ENCODE measurements around the gene LY6G5C.
"Not testable (repeated sequence)": the region's sequence is repeated elsewhere in the genome, so short reads cannot be mapped to it uniquely, and the experiment has no call there.

LY6G5C gene

GRCh38 chr6:31711233-31711632, 30.4 kb upstream of the LY6G5C start:
- ChIA-PET POLR2A (interaction anchor here (0.9 to 5.2 kb wide), 4 partner anchors 8 to 104 kb away, joined by 3 to 43 read pairs (median 5); partner anchors contain the start of genes ABHD16A, DDAH2, HSPA1A and HSPA1L), CTCF (interaction anchor here (0.7 to 0.8 kb wide), 2 partner anchors 119 to 170 kb away, joined by 3 to 4 read pairs; no protein-coding TSS in a partner anchor)
- TF ChIP-seq CTBP1 (IDR thresholded peaks at IDR 0.05; ENCODE audit: borderline replicate concordance) (no peak), PKNOX1 (IDR thresholded peaks at IDR 0.05) (no peak), NFRKB (IDR thresholded peaks at IDR 0.05) (no peak), ZNF384 (IDR thresholded peaks at IDR 0.05) (no peak), SUZ12 (IDR thresholded peaks at IDR 0.05) (no peak), FOXK2 (IDR thresholded peaks at IDR 0.05) (no peak), FOXM1 (IDR thresholded peaks at IDR 0.05; ENCODE audit: borderline replicate concordance) (no peak), TARDBP (IDR thresholded peaks at IDR 0.05) (no peak), HDGF (IDR thresholded peaks at IDR 0.05; ENCODE audit: borderline replicate concordance) (no peak), SP1 (IDR thresholded peaks at IDR 0.05) (no peak), LEF1 (IDR thresholded peaks at IDR 0.05; ENCODE audit: borderline replicate concordance) (no peak), ELF4 (IDR thresholded peaks at IDR 0.05) (no peak)
- DNase-seq (ENCODE audit: extremely low spot score): no peak

DNA sequence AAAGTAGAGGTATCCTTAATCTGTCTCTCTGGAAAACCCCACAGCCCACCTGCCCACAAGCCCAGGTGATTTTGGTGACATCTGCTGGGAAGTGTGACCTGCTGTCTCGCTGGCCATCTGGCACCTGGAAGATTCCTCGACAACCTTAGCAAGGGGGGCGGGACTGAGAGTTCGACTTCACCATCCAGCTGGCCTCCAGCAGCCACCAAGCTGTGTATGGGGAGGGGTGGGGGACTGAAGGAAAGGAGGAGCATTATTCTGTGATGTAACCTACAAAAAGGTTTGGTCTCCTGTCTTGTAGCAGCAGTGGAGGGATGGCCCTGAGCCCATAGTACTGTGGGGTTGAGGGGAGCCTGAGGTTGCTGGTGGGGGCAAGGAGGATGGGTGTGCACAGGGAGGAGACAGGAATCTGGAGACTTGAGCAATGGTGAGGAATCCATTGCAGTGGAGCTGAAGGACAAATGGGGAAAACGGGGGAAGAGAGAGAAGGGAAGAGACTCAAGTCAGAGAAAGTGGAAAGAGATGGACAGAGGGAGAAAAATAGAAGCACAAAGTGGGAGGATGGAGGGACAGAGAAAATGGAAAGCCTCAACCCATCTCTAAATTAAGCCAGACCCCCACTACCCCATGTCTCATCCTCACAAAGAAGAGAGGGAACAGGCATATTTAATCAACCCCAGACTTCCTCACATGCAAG, 29.8 kb upstream of the LY6G5C start:
- ChIA-PET POLR2A (interaction anchor here (0.9 to 5.2 kb wide), 3 partner anchors 7 to 104 kb away, joined by 3 to 43 read pairs (median 4); partner anchors contain the start of genes ABHD16A, DDAH2, HSPA1A and HSPA1L), CTCF (interaction anchor here (0.7 kb wide), 1 partner anchor 169 kb away, joined by 4 read pairs; no protein-coding TSS in a partner anchor)
- TF ChIP-seq SP1 (IDR thresholded peaks at IDR 0.05) (no peak), ZNF384 (IDR thresholded peaks at IDR 0.05) (no peak), HDGF (IDR thresholded peaks at IDR 0.05; ENCODE audit: borderline replicate concordance) (no peak)
- DNase-seq (ENCODE audit: extremely low spot score): no peak

GRCh38 chr6:31709157-31709556, 28.3 kb upstream of the LY6G5C start:
- POLR2A ChIA-PET: not testable (repeated sequence)
- CTCF ChIA-PET: interaction anchor here (0.7 kb wide), 1 partner anchor 133 kb away, joined by 3 read pairs; no protein-coding TSS in a partner anchor

DNA sequence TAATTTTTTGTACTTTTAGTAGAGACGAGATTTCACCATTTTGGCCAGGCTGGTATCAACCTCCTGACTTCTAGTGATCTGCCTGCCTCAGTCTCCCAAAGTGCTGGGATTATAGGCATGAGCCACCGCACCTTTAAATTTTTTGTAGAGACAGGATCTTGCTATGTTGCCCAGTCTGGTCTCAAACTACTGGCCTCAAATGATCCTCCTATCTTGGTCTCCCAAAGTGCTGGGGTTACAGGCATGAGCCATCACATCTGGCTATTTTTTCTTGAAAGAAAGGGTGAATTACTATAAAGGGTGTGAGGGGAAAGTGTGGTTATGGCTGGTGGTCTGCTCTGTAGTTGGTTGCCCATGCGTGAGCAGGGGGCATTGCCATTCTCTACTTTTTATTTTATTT, 27.4 kb upstream of the LY6G5C start:
- TF ChIP-seq TARDBP (IDR thresholded peaks at IDR 0.05) (no peak), BHLHE40 (IDR thresholded peaks at IDR 0.05; ENCODE audit: borderline replicate concordance) (no peak), HDGF (IDR thresholded peaks at IDR 0.05; ENCODE audit: borderline replicate concordance) (no peak), PKNOX1 (IDR thresholded peaks at IDR 0.05) (no peak), L3MBTL2 (conservative IDR thresholded peaks at IDR 0.05) (no peak), ELF4 (IDR thresholded peaks at IDR 0.05) (no peak), SUZ12 (IDR thresholded peaks at IDR 0.05) (no peak), SP1 (IDR thresholded peaks at IDR 0.05) (no peak)

More at GRCh38 chr6:31709157-31709556, 28.3 kb upstream of the LY6G5C start:
- not testable (repeated sequence) for DNase-seq (ENCODE audit: extremely low spot score)

GRCh38 chr6:31707701-31708100, 26.8 kb upstream of the LY6G5C start:
- ChIA-PET POLR2A (no interaction called here), CTCF (no interaction called here)
- DNase-seq (ENCODE audit: extremely low spot score): no peak
- TF ChIP-seq ZNF384 (IDR thresholded peaks at IDR 0.05): no peak

More for the DNA sequence above, 27.4 kb upstream of the LY6G5C start:
- no peak for DNase-seq (ENCODE audit: extremely low spot score)
- POLR2A ChIA-PET: no interaction called here
- CTCF ChIA-PET: no interaction called here

GRCh38 chr6:31706599-31706998, 25.7 kb upstream of the LY6G5C start, which contains the start of gene LY6G6F:
Gene LY6G6F, plus strand, starts transcription at chr6:31706866. Its CDS starts 41 bp downstream, at chr6:31706907.
- CTCF ChIA-PET: no interaction called here
- no peak for DNase-seq (ENCODE audit: extremely low spot score)
- TF ChIP-seq ZNF384 (IDR thresholded peaks at IDR 0.05): no peak
- TF ChIP-seq HDGF (IDR thresholded peaks at IDR 0.05; ENCODE audit: borderline replicate concordance): no peak
- TF ChIP-seq SP1 (IDR thresholded peaks at IDR 0.05): no peak
- no peak for TF ChIP-seq L3MBTL2 (conservative IDR thresholded peaks at IDR 0.05)
- TF ChIP-seq ELF4 (IDR thresholded peaks at IDR 0.05): no peak
- no peak for TF ChIP-seq CTBP1 (IDR thresholded peaks at IDR 0.05; ENCODE audit: borderline replicate concordance)
- no peak for TF ChIP-seq FOXA1 (IDR thresholded peaks at IDR 0.05)
- TF ChIP-seq PKNOX1 (IDR thresholded peaks at IDR 0.05): no peak
- no peak for TF ChIP-seq FOXK2 (IDR thresholded peaks at IDR 0.05)
- TF ChIP-seq NFRKB (IDR thresholded peaks at IDR 0.05): no peak
- no peak for TF ChIP-seq ARNT (IDR thresholded peaks at IDR 0.05)
- TF ChIP-seq TARDBP (IDR thresholded peaks at IDR 0.05): no peak
- TF ChIP-seq FOXM1 (IDR thresholded peaks at IDR 0.05; ENCODE audit: borderline replicate concordance): no peak
- no peak for TF ChIP-seq BHLHE40 (IDR thresholded peaks at IDR 0.05; ENCODE audit: borderline replicate concordance)
- no peak for TF ChIP-seq LEF1 (IDR thresholded peaks at IDR 0.05; ENCODE audit: borderline replicate concordance)
- POLR2A ChIA-PET: interaction anchor here (0.7 to 0.9 kb wide), 3 partner anchors 8 to 29 kb away, joined by 3 read pairs; partner anchors contain the start of gene LY6G6D

GRCh38 chr6:31705931-31706330, 25.1 kb upstream of the LY6G5C start:
- TF ChIP-seq FOXK2 (IDR thresholded peaks at IDR 0.05): no peak
- no peak for TF ChIP-seq SP1 (IDR thresholded peaks at IDR 0.05)
- TF ChIP-seq SUZ12 (IDR thresholded peaks at IDR 0.05): no peak
- no peak for TF ChIP-seq NFRKB (IDR thresholded peaks at IDR 0.05)
- no peak for TF ChIP-seq FOXM1 (IDR thresholded peaks at IDR 0.05; ENCODE audit: borderline replicate concordance)
- TF ChIP-seq FOXA1 (IDR thresholded peaks at IDR 0.05): no peak
- DNase-seq (ENCODE audit: extremely low spot score): no peak
- CTCF ChIA-PET: no interaction called here
- POLR2A ChIA-PET: interaction anchor here (0.9 kb wide), 2 partner anchors 9 to 29 kb away, joined by 3 read pairs; partner anchors contain the start of gene LY6G6D

All from HEK293T (cell line).